NCI-H82 treated with DMSO at 0.1 percent for 48 hours (cell line): ENCODE measurements around the gene ITPRID1.

Experiments
- DNase-seq: peaks from one replicate; lab custom pipeline; 2025; ENCODE audit not compliant: unreplicated experiment; lab: John Stamatoyannopoulos, UW

ITPRID1 gene

DNA sequence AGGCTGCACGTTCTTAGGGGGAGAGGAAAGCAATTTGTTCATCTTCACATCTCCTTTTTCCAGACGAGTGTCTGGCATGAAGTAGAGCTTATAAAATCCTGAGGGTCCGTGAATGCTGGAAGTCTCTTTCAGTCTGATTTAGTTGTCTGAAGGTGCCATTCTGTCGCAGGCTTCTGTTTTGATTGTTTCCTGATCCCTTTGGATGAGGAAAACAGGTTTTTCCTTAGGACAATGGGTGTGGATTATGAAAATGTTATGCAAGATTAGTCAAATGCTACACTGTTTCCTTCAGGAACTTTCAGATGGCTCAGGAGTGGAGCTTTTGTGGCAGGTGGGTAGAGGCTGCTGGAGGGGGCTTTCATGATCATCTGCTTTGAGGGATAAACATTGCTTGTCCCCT is at the start of gene ITPRID1:
ITPRID1 (plus strand) TSS at position 301 of the 400 bp plus-strand sequence. CDS start 38,935 bp downstream, outside the sequence.
- DNase-seq = no peak

DNA sequence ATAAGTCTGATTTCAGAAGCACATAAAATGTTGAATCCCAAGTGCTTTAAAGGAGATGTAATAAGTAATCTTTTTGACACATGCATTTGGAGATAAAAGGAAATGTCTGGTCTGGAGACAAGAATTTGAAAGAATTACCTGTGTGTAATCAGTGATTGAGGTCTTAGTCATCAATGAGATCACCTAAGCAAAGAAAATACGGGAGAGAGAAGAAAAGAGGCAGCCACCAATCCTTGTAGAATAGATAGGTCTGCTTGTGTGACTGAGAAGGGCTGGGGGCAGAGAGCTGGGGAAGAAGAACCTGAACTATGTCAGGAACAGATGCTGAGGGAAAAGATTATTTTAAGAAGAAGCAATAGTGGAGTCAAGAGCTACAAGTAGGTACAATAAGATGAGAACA is 49.3 kb upstream of the ITPRID1 start:
- DNase-seq = no peak

DNA sequence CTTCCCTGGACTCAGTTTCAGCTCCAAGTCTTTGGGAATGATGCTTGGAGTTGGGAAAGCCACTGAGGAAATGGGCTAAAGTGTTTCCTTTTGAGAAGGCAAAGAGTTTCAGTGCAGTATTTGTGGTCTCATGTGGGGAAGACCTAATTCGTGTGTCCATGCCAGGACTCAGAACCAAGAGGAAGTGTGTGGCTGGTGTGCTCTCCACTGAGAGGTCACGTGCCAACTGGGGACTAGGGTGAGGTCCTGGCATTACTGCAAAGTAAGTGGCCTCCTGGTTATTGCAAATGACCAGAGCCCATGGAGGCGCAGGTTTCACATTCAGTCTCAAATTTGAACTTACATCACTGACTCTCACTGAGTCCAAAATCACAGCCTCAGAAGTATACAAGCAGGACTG is 48.6 kb upstream of the ITPRID1 start:
- DNase-seq = no peak

DNA sequence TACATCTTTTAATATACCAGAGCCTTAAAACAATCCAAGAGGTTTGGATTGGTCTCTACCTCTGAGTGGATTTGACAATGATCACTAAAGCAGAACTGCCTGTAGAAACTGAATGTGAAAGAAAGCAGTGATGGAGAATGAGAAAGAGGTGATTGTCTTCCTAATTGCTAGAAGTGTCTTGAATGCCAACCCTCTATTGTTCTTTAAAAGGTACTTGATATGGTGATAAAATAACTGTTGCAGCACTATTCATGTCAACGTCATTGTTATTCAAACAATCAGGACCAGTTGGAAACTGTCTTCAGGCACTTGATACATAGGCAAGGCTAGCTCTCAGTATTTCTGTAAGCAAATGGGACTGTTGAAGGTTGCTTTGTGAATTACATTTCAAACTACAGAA is 47.9 kb upstream of the ITPRID1 start:
- DNase-seq = no peak

DNA sequence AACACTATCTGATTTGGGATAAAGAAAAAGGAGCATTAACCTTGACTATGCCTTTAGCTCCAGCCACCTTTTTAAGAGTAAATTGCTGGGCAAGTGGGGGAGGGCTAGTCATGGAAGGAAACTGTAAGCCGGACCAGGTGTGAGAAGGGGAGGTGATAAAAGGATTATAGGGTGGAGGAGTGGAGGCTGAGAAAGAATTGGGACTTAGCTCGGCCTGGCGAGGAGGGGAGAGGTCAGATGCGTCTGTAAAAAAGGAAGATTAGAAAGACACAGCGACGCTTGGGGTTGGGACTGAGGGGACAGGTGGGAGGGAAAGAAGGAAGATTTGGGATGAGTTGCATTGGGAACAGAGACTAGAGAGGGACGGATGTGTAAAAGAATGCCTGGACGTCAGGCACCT is 43.0 kb upstream of the ITPRID1 start:
- DNase-seq = peak; percentile 30

DNA sequence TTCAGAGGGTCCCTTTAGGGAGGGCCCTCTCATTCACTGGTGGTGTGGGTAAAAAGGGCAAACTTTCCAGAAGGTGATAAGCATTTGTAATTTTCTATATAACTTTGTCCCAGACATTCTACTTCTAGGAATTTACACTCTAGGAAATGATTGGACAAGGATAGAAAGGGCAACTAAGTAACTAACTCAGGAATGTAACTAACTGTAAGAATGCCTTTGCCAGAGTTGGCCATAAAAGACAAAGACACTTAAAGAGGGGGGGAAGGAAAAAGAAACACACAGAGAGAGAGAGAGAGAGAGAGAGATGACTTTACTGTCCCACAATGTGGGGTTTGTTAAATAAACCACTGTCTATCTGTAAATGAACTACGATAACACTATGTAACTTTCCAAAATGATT is 38.5 kb upstream of the ITPRID1 start:
- DNase-seq = no peak

DNA sequence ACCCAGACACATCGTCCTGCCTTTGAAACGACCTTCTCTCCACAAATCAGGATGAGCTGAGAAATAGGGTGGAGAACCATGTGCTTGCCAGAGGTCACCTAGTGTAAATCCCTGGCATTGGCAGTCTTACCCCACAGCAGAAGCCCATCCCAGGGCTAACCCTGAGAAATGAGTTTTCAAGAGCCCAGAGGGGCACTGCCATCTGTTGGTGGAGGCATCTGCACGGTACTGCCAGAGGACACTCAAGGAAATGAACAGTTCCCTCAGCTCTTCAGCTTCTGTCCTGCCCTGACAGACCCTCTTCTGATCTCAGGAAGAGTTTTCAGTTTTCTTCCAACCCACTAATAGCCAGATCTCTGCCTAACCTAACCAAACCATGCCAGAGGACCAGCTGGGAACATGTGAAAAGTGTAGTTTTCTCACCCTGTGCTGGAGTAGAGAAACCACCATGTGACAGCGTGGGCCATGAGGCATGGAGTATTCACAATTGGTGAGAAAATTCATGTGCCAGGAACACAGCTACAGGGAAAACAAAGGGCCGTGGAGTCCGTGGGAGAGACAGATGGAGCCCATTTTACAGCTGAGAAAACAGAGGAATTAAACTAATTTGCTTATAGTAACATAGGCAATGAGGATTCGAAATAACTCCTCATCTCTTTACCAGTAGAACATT is 37.7 kb upstream of the ITPRID1 start:
- DNase-seq = no peak

DNA sequence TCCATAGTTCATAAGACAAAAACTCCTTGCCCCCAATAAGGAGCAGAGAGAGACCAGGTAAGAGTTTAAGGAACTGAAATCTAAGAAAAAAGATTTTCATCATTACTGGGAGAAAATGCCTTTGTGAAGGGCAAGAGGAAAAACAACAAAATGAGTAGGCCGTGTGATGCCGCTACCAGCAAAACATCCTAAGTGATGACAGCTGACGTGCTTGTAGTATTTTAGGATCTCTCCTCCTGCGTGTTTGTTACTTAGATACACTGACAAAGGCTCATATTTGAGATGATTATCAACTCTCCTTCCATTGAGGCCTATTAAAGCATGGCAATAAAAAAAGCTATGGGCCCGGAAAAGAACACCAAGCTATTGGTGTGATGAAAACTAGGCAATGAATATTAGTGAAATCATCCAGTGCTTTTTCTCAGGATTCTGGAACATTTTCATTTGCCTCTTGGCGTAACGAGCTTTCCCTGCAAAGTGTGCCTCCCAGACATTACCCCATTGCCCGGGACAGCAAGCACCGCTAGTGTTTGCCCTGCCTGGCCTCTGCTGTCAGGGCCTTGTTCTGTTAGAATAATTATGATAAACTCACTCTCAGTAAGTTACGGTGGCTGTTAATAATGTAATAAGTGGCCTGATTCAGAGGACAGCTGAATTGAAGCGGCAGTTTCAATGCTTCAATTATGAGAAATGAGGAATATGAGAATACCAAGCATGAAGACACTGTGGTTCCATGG is 36.8 kb upstream of the ITPRID1 start:
- no peak for DNase-seq

DNA sequence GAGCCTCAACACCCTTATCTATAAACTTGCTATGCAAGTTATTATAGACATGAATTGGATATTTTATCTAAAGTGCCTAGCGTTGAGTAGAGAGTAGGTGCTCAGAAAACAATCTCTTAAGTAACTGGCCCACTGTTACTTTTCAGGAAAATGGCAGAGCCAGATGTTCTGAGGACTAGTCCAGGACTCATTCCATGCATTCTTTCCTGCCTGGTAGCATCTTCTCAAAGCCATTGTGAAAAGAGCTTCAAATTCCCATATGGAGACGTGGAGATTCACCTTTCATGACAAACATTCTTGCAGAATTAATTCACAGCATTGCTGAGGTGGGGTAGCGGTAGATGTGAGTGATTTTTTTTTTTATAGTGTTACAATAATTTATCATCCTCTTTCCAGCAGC is 35.9 kb upstream of the ITPRID1 start:
- no peak for DNase-seq

DNA sequence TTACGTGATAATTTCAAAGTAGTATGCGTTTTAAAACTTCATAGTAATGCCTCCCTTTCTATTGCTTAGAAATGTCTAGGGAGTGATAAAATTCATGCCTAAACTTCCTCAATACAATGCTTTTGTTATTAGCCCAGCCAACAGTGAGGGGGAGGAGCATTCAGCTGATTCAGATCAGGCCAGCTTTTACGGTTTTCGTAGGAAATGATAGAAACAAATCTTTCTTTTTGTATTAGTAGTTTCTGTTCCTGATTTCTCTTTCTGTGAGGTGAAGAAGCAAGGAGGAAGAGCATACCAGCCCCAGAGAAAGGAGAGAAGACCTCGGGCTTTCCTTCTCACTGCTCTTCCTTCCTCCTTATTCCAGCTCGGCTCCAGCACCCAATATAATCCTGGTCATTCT is 35.2 kb upstream of the ITPRID1 start:
- no peak for DNase-seq

DNA sequence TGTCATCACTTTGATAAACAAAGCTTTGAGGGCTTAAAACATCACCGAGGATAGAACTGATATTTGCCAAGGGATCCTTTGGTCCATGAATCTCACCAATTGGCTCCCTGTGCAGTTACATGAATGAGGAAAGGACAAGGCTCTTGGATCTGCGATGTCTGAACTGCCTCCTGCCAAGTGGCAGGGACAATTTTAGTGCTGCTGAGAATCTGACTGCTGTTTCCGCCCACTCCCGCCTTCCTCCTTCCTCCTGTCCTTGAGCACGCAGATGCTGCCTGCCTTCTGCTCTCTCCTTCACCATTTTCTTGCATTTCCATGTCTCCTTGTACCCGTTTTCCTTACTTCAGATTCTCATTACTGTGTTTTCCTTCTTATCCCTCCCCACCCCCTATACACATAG is 26.8 kb upstream of the ITPRID1 start:
- no peak for DNase-seq

DNA sequence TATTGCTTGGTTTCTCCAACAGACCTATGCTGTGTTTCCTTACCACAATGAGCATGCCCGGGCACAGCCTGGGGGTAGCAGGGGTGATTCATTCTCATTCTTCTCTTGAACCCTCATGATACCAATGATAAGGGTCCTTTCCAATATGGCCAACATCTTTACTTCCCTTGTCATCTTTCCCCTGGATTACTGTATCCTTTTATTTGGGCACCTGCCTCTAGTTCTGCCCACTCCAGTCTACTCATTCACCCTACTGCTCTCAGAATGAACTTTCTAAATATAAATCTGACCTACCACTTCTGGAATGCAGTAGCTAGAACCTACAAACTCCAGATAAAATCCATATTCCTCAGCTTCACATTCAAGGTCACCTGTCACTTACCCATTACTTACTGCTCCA is 26.4 kb upstream of the ITPRID1 start:
- no peak for DNase-seq

DNA sequence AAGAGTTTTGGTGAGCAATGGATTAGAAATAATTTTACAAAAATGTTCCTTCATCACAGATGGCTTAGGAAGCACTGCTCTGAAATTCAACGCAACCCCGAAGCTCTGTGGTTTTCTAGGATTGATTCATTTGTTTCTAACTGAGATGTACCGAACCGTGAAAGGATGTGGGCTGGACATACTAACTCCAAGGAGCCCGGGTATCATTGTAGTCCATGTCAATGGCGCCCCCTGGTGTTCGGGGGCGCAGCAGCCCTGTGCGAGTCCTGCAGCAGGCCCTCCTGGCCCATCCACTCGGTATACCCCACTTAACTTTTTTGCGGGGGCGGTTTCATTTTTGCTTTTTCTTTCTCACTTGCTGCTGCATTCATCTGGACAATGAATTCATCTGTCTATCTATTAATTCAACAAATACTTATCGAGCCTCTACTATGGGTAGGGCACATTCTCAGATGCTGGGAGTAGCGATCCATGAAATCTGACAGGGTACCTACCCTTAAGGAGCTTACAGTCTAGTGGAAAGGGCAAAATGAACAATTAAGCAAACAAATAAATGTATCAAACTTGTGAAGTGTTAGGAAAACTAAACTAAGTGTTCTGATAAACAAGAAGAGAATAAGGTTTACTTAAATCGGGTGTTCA is 25.2 kb upstream of the ITPRID1 start:
- DNase-seq = peak; percentile 18

DNA sequence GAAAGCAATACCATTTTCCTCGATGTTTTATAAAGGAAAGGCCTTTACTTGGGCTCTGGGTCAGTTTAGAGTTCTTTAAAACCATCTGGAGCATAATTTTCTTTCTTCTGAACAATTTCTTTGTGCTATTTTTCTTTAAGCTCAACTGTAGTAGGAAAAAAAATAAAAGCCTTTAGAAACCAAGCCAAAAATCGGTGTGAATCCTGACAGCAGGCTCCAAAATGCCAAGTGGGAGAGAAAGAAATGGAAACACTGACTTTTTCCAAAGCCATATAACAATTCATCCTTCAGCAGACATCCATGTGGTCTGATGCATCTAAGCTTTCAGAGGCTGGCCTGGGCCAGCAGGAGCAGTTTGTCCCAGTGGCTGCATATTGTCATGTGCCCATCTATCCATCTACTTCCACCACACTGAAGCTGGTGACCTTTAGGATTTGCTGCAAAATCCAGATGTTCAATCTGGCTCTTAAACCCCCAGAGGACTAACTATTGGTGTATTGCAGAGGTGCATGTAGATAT is 23.0 kb upstream of the ITPRID1 start:
- DNase-seq = no peak

DNA sequence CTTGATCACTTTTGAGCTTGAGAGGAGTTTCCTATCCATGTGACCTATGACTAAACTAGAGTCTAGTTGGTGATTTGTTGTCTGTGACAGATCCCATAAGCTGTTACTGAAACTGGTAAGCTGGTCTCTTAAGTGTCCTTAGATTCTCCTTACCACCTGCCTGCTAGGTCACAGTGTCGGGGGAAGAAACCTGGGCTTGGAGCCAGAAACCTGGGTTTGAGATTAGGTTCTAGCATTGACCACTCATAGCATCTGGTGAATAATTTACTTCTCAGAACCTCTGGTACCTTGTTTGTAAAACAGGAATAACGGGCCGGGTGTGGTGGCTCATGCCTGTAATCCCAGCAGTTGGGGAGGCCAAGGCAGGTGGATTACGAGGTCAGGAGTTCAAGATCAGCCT is 21.8 kb upstream of the ITPRID1 start:
- DNase-seq = peak; percentile 48

DNA sequence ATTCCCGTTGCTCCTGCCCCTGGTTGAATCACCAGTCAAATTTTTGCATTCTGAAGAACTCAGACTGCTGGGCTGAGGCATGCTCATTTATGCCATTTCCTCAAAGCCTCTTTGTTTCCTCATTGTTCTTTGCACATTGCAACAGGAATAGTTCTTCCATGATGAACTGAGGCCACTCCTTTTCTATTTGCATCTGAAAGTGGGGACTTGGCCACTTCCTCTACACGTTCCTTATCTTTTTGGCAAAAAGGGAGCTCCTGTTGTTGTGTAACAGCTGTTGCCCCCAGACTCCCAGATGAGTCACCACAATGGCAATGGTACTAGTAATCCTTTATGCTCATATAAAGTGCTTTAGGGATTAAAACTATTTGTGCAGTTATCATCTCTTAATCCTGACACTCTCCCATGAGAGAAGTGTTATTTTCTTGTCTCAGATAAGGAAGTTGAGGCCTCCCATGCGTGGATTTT is 20.1 kb upstream of the ITPRID1 start:
- DNase-seq = peak; percentile 47

DNA sequence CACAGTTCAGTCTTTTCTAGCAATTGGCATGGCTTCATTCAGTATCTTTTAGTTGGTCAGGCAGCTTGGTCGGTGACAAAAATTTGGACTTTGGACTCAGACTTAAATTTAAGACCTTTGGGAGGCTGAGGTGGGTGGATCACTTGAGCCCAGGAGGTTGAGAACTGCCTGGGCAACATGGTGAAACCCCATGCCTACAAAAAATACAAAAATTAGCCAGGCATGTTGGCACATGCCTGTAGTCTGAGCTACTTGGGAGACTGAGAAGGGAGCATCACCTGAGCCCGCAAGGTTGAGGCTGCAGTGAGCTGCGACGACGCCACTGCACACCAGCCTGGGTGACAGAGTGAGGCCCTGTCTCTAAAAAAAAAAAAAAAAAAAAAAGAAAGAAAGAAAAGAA is 19.5 kb upstream of the ITPRID1 start:
- DNase-seq = no peak

DNA sequence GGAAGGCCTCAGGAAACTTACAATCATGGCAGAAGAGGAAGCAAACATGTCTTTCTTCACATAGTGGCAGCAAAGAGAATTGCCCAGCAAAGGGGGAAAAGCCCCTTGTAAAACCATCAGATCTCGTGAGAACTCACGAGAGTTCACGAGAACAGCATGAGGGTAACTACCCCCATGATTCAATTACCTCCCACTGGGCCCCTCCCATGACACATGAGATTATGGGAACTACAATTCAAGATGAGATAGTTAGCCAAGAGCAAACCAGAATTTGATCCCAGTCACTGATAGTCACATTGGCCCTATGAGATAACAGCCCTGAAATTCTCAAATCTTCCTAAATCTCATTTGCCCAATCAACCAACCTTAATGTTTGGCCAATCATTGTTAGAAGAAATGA is 18.2 kb upstream of the ITPRID1 start:
- DNase-seq = no peak

DNA sequence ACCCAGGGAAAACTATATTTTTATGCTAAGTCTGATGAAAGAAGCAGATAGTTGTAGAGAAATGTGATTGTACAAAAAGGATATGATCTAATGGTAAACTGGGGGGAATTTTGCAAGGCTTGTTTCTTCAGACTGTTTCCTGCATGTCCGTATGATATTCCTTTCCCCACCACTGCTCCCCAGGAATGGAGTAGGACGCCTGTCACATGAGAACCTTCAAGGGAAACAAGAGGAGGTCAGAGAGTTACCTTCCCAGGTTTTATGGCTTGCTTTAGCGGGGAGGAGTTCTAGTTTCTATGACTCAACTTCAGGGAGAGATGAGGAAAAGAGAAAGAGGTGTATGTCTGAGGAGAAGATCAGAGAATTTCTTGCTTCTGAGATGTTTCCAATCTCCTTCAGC is 16.4 kb upstream of the ITPRID1 start:
- no peak for DNase-seq

DNA sequence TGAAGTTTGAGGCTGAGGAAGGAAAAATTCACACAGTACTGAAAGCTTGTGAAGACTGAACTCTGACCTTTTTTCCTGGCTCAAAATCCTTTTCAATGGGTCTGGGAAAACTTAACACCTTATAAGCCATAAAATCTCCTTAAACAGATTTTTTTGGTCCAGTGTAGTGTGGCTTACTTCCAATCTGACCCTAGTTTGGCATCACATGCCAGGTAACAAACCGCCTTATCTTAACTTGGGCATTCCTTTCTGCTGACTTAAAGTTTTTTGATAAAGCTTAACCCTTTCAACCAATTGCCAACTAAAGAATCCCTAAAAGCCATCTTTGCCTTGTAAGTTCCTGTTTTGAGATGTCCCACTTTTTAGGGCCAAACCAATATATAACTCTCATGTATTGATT is 13.2 kb upstream of the ITPRID1 start:
- no peak for DNase-seq

DNA sequence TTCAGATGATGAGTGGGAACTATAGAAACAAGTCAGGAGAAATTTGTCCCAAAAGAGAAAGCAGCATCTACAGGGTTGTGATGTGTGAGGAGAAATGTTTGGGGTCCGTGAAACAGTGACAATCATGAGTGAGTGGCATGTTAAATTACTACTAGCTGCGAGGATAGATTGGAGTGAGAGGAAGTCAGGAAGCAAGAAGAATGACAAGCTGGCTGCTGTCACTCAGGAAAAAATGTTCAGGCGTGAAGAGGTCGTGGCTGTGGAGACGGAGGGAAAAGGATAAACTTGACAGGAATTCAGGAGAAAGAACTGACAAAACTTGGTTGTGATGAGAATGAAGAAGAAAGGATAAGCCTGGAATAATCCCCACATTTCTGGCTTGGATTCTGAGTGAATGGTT is 5.1 kb upstream of the ITPRID1 start:
- DNase-seq = no peak

DNA sequence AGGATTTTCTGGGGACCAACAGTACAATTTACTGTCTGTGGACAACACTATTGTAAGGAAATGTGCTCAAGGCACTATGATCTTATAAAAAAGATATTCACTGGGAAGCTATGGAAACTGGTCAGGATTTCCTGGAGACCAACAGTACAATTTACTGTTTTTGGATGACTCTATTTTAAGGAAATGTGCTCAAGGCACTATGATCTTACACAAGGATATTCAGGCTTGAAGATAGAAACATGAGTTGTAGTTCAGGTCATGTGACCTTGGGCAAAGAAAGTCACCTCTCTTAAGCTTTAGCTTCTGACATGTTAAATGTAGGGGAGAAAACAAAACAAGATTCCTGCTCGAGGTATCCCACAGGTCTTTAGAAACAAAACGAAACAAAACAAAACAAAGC is 1.7 kb upstream of the ITPRID1 start:
- no peak for DNase-seq
